IMR-90 (cell line): Measurements from ENCODE around the gene DCLRE1B. TPM values are rescaled to one million over a fixed set of nuclear protein-coding genes. Genes with fewer than 3 reads are reported as not detected.

Source experiments
- ATAC-seq: fragments of 200-7000 bp; cut with Tn5 transposase; 2 replicates; pipeline ENCODE4 v1.9.1; 2020; ENCODE audit warnings: low read depth, mild to moderate bottlenecking, moderate library complexity
- BruUV-seq: library from RNA; stranded (reverse); fragments of 400-500 nt; replicated peaks from 2 replicates; lab custom pipeline; 2021; lab: Mats Ljungman, UMichigan
- CTCF ChIA-PET: fragments of 300-600 bp; formaldehyde crosslinking; extraction: SDS; loops from one replicate; lab custom pipeline; 2021; ENCODE audit warnings: antibody characterized with exemption; lab: Yijun Ruan, JAX
- POLR2A ChIA-PET: fragments of 300-600 bp; sonication (Branson Sonifier 250); formaldehyde crosslinking; loops from one replicate; lab custom pipeline; 2022; ENCODE audit warnings: antibody characterized with exemption; ENCODE audit not compliant: unreplicated experiment; lab: Charles Lee
- DNase-seq: peaks from one replicate; pipeline ENCODE4 v3.0.0; 2013
- H2AFZ ChIP-seq: replicated peaks from 2 replicates; pipeline ENCODE3; 2013; ENCODE audit warnings: low read length, mild to moderate bottlenecking; ENCODE audit not compliant: poor library complexity
- H2AK5ac ChIP-seq: 2 replicates; pipeline ENCODE4 v1.6.1; 2013; ENCODE audit warnings: low read depth, low read length, inconsistent platforms
- H2AK9ac ChIP-seq: replicated peaks from 2 replicates; pipeline ENCODE3; 2013; ENCODE audit warnings: mild to moderate bottlenecking, low read depth, low read length, moderate library complexity; ENCODE audit not compliant: poor library complexity
- H2BK120ac ChIP-seq: 2 replicates; pipeline ENCODE4 v1.6.1; 2013; ENCODE audit warnings: low read depth, low read length, inconsistent platforms
- H2BK15ac ChIP-seq: 3 replicates; pipeline ENCODE4 v1.6.1; 2013; ENCODE audit warnings: low read depth, low read length, inconsistent platforms
- H2BK20ac ChIP-seq: 2 replicates; pipeline ENCODE4 v1.6.1; 2013; ENCODE audit warnings: low read depth, mild to moderate bottlenecking, inconsistent platforms, low read length, moderate library complexity
- H2BK5ac ChIP-seq: 2 replicates; pipeline ENCODE4 v1.6.1; 2013; ENCODE audit warnings: mild to moderate bottlenecking, low read depth, low read length, inconsistent platforms; ENCODE audit not compliant: poor library complexity, severe bottlenecking
- H3K14ac ChIP-seq: replicated peaks from 2 replicates; pipeline ENCODE4 v1.6.1; 2013; ENCODE audit warnings: low read depth, low read length, inconsistent platforms
- H3K18ac ChIP-seq: 2 replicates; pipeline ENCODE4 v1.6.1; 2013; ENCODE audit warnings: low read depth, low read length, control low read depth
- H3K23ac ChIP-seq: 2 replicates; pipeline ENCODE4 v1.6.1; 2013; ENCODE audit warnings: low read depth, low read length, inconsistent platforms
- H3K27ac ChIP-seq: 2 replicates; pipeline ENCODE4 v1.5.1; 2013; ENCODE audit warnings: mild to moderate bottlenecking, control low read depth, low read length; ENCODE audit not compliant: insufficient read depth
- H3K27me3 ChIP-seq: 2 replicates; pipeline ENCODE4 v1.6.1; 2013; ENCODE audit warnings: low read length; ENCODE audit not compliant: control insufficient read depth, insufficient read depth
- H3K36me3 ChIP-seq: 2 replicates; pipeline ENCODE4 v1.6.1; 2013; ENCODE audit warnings: low read length, mixed read lengths; ENCODE audit not compliant: control insufficient read depth, insufficient read depth
- H3K4ac ChIP-seq: 2 replicates; pipeline ENCODE4 v1.6.1; 2013; ENCODE audit warnings: low read depth, low read length, inconsistent platforms
- H3K4me1 ChIP-seq: 2 replicates; pipeline ENCODE4 v1.6.1; 2013; ENCODE audit warnings: low read length, mixed read lengths; ENCODE audit not compliant: control insufficient read depth, insufficient read depth
- H3K4me2 ChIP-seq: 2 replicates; pipeline ENCODE4 v1.6.1; 2013; ENCODE audit warnings: low read depth, mild to moderate bottlenecking, control low read depth, low read length, moderate library complexity
- H3K4me3 ChIP-seq: 2 replicates; pipeline ENCODE4 v1.5.1; 2013; ENCODE audit warnings: low read depth, mild to moderate bottlenecking, control low read depth, low read length, moderate library complexity; ENCODE audit not compliant: insufficient read depth
- H3K56ac ChIP-seq: 2 replicates; pipeline ENCODE4 v1.6.1; 2013; ENCODE audit warnings: low read length, inconsistent platforms; ENCODE audit not compliant: insufficient read depth; ENCODE audit errors: extremely low read depth
- H3K79me1 ChIP-seq, 2 experiments: 2 replicates each; pipeline ENCODE4 v1.6.1; 2013; ENCODE audit warnings: low read length in 2 of 2, inconsistent platforms in 1 of 2, low read depth in 1 of 2
- H3K9ac ChIP-seq: 2 replicates; pipeline ENCODE4 v1.6.1; 2013; ENCODE audit warnings: low read depth, low read length, control low read depth
- H3K9me1 ChIP-seq: 2 replicates; pipeline ENCODE4 v1.6.1; 2013; ENCODE audit warnings: low read length, inconsistent platforms; ENCODE audit not compliant: insufficient read depth
- H3K9me3 ChIP-seq: 2 replicates; pipeline ENCODE4 v1.6.1; 2013; ENCODE audit warnings: low read length; ENCODE audit not compliant: control insufficient read depth, insufficient read depth
- H4K20me1 ChIP-seq: 2 replicates; pipeline ENCODE4 v1.6.1; 2013; ENCODE audit warnings: low read length, inconsistent platforms; ENCODE audit not compliant: insufficient read depth
- H4K5ac ChIP-seq: 2 replicates; pipeline ENCODE4 v1.6.1; 2013; ENCODE audit warnings: mild to moderate bottlenecking, low read depth, low read length, control low read depth
- H4K8ac ChIP-seq, 2 experiments: 2 replicates each; pipeline ENCODE4 v1.6.1; 2013; ENCODE audit warnings: low read depth in 2 of 2, low read length in 2 of 2, control low read depth in 1 of 2, inconsistent platforms in 1 of 2
- H4K91ac ChIP-seq: 2 replicates; pipeline ENCODE4 v1.6.1; 2013; ENCODE audit warnings: low read depth, low read length, inconsistent platforms; ENCODE audit not compliant: insufficient read depth
- BHLHE40 ChIP-seq: fragments of 150-350 bp; IDR thresholded peaks from 2 replicates; pipeline ENCODE4 v1.6.1; 2016; ENCODE audit warnings: mild to moderate bottlenecking, low read depth, low read length
- CEBPB ChIP-seq: IDR thresholded peaks from 2 replicates; pipeline ENCODE4 v1.6.1; 2012; ENCODE audit warnings: low read depth, low read length, improper control_type of control experiment
- CHD1 ChIP-seq: IDR thresholded peaks from 2 replicates; pipeline ENCODE4 v1.6.1; 2012; ENCODE audit warnings: low read depth, low read length, improper control_type of control experiment
- CTCF ChIP-seq: conservative IDR thresholded peaks from 2 replicates; pipeline ENCODE4 v1.5.1; 2012; ENCODE audit warnings: mild to moderate bottlenecking, low read depth, low read length, improper control_type of control experiment
- ELK1 ChIP-seq: fragments of 150-350 bp; IDR thresholded peaks from 2 replicates; pipeline ENCODE4 v1.6.1; 2016; ENCODE audit warnings: low read depth, mild to moderate bottlenecking, low read length, moderate library complexity, borderline replicate concordance
- FOS ChIP-seq: fragments of 150-350 bp; IDR thresholded peaks from 2 replicates; pipeline ENCODE4 v1.6.1; 2016; ENCODE audit warnings: low read depth, low read length
- MAFK ChIP-seq: IDR thresholded peaks from 2 replicates; pipeline ENCODE4 v1.6.1; 2012; ENCODE audit warnings: low read depth, low read length, improper control_type of control experiment
- MAZ ChIP-seq: IDR thresholded peaks from 2 replicates; pipeline ENCODE4 v1.6.1; 2012; ENCODE audit warnings: low read depth, mild to moderate bottlenecking, low read length, improper control_type of control experiment, moderate library complexity, borderline replicate concordance
- MXI1 ChIP-seq: IDR thresholded peaks from 2 replicates; pipeline ENCODE4 v1.6.1; 2012; ENCODE audit warnings: low read depth, mild to moderate bottlenecking, low read length, moderate library complexity, borderline replicate concordance
- NFE2L2 ChIP-seq: fragments of 150-350 bp; IDR thresholded peaks from 2 replicates; pipeline ENCODE4 v1.6.1; 2016; ENCODE audit warnings: low read depth, mild to moderate bottlenecking, low read length
- POLR2A ChIP-seq: IDR thresholded peaks from 2 replicates; pipeline ENCODE4 v1.6.1; 2012; ENCODE audit warnings: mild to moderate bottlenecking, low read depth, low read length
- RAD21 ChIP-seq: IDR thresholded peaks from 2 replicates; pipeline ENCODE4 v1.6.1; 2012; ENCODE audit warnings: low read length, improper control_type of control experiment
- RCOR1 ChIP-seq: IDR thresholded peaks from 2 replicates; pipeline ENCODE4 v1.6.1; 2012; ENCODE audit warnings: mild to moderate bottlenecking, low read length, improper control_type of control experiment; ENCODE audit not compliant: insufficient replicate concordance
- RFX5 ChIP-seq: IDR thresholded peaks from 2 replicates; pipeline ENCODE4 v1.8.0; 2012; ENCODE audit warnings: low read depth, mild to moderate bottlenecking, low read length, moderate library complexity
- SMC3 ChIP-seq: fragments of 150-350 bp; IDR thresholded peaks from 2 replicates; pipeline ENCODE4 v1.6.1; 2016; ENCODE audit warnings: low read depth, mild to moderate bottlenecking, antibody characterized with exemption, low read length, moderate library complexity
- USF2 ChIP-seq: fragments of 150-350 bp; IDR thresholded peaks from 2 replicates; pipeline ENCODE4 v1.6.1; 2017; ENCODE audit warnings: mild to moderate bottlenecking, antibody characterized with exemption, low read length, low read depth
- WGBS, 2 experiments: methylation state at CpG; one replicate each; pipeline versions ENCODE4 v1.1.5 to v1.1.7; 2013; ENCODE audit warnings: missing lambda C conversion rate in 2 of 2; ENCODE audit not compliant: insufficient read length in 1 of 2; ENCODE audit errors: extremely low coverage in 2 of 2; 5-methylcytosine and 5-hydroxymethylcytosine counted together
- dilution Hi-C: fragments of 300-500 bp; cut with HindIII; formaldehyde crosslinking; loops from one replicate; pipeline ENCODE4 v1.14.3; 2018; ENCODE audit warnings: low sequenced_read_pairs; ENCODE audit not compliant: unreplicated experiment
- in situ Hi-C: fragments of 300-500 bp; cut with MboI; formaldehyde crosslinking; loops from 3 replicates; pipeline ENCODE4 v1.14.3; 2019; ENCODE audit warnings: low sequenced_read_pairs, inconsistent platforms, mixed read lengths
- intact Hi-C: fragments of 100-400 bp; cut with micrococcal nuclease; formaldehyde crosslinking; loops from 2 replicates; pipeline ENCODE4 v1.10.0; 2022
- polyA plus RNA-seq, 3 experiments: library from polyadenylated mRNA; depleted of rRNA; stranded (reverse); fragments of >200 nt; gene quantifications; 2 replicates each; pipeline ENCODE4 v1.2.3, GENCODE V29; 2012; ENCODE audit warnings: low replicate concordance in 1 of 3
- total RNA-seq: library from RNA; depleted of rRNA; stranded (reverse); fragments of >200 nt; gene quantifications from 2 replicates; pipeline ENCODE4 v1.2.3, GENCODE V29; 2012

The DCLRE1B gene
- total and polyA plus RNA-seq, 2 of the 4 experiments (the other 2 are of a cell fraction) = 4.9 to 6.1 TPM

- H3K56ac ChIP-seq = peak overlapping the region; percentile 88
- peak overlapping the region; percentile 62 for H3K23ac ChIP-seq
- ATAC-seq = peak; percentile 90
- H3K4me1 ChIP-seq = peaks cover 10% of the 10 kb centered on the region
- peak overlapping the region; percentile 55; the same call in 1 of the 2 replicates for H3K9ac ChIP-seq
- BruUV-seq = no TSS peak
- peak overlapping the region; percentile 88 for H3K4ac ChIP-seq
- no peaks in the 10 kb centered on the region for H3K9me3 ChIP-seq
- peak overlapping the region; percentile 94 for H3K27ac ChIP-seq
- peak overlapping the region; percentile 97 for H2BK20ac ChIP-seq
- TF ChIP-seq CTCF (no peak), NFE2L2 (no peak), CEBPB (no peak), CHD1 (no peak), MAFK (no peak), BHLHE40 (no peak), SMC3 (no peak), POLR2A (no peak), RAD21 (no peak), MXI1 (no peak), USF2 (no peak), RCOR1 (no peak), RFX5 (no peak), FOS (no peak), MAZ (no peak), ELK1 (no peak)
- no peaks in the 10 kb centered on the region for H3K27me3 ChIP-seq
- H2BK15ac ChIP-seq = peak overlapping the region; percentile 71
- dilution Hi-C loops = no loop called here
- H2BK5ac ChIP-seq = peak overlapping the region; percentile 94
- peak overlapping the region; percentile 75 for H4K5ac ChIP-seq
- H4K91ac ChIP-seq = peak overlapping the region; percentile 84
- ChIA-PET POLR2A (interaction anchor here (0.5 kb wide), 1 partner anchor 984 kb away, joined by 3 read pairs; no protein-coding TSS in a partner anchor), CTCF (no interaction called here)
- in situ Hi-C loops = loop anchor here (25.0 kb wide), 1 partner anchor 426 kb away; no protein-coding TSS in a partner anchor
- H2AK9ac ChIP-seq = no peak overlapping the region
- intact Hi-C loops = no loop called here
- H3K9me1 ChIP-seq = no peaks in the 10 kb centered on the region
- WGBS, 2 experiments = no CpG with 5 or more reads among the region's 3 CpGs
- peak overlapping the region; percentile 79 to 87 for H4K8ac ChIP-seq
- no peaks in the 10 kb centered on the region for H3K36me3 ChIP-seq
- H4K20me1 ChIP-seq = no peaks in the 10 kb centered on the region
- H3K79me1 ChIP-seq = no peaks in the 10 kb centered on the region
- DNase-seq = peak; percentile 80
- H3K4me2 ChIP-seq = peak overlapping the region; percentile 78; the same call in 1 of the 2 replicates
- H2AFZ ChIP-seq = no peak overlapping the region
- peak overlapping the region; percentile 95 for H3K14ac ChIP-seq
- peak overlapping the region; percentile 97 for H3K18ac ChIP-seq
- H3K4me3 ChIP-seq = no peak overlapping the region; the same call in 1 of the 2 replicates
- H2BK120ac ChIP-seq = peak overlapping the region; percentile 98
- H2AK5ac ChIP-seq = peak overlapping the region; percentile 6; the same call in 1 of the 2 replicates
Measured at GRCh38 chr1:113860891-113861290, 44.2 kb upstream of the DCLRE1B start.
